Breast epithelium (tissue), 4 donors: Measurements from ENCODE around the gene POLR2M. TPM values are rescaled to one million over a fixed set of nuclear protein-coding genes. Genes with fewer than 3 reads are reported as not detected.
A peak's percentile ranks its signal among the peaks of the same experiment; 100 is the strongest.

Source experiments
- DNase-seq, 2 donors: peaks; one replicate each; pipeline ENCODE4 v3.0.0-alpha.2; 2019; ENCODE audit warnings: low spot score in 2 of 2
- H3K27ac ChIP-seq, 2 donors: fragments of 200-600 bp; sonication (generic) in 1 of 2; one replicate each; pipeline ENCODE4 v1.5.1; 2016 to 2019; ENCODE audit warnings: mild to moderate bottlenecking in 1 of 2
- H3K27me3 ChIP-seq, 2 donors: fragments of 200-600 bp; sonication (generic) in 1 of 2; one replicate each; pipeline versions ENCODE4 v1.5.1 to v1.6.0; 2017 to 2019; ENCODE audit warnings: control low read depth in 1 of 2, mild to moderate bottlenecking in 1 of 2
- H3K36me3 ChIP-seq: fragments of 200-600 bp; one replicate; pipeline ENCODE4 v1.5.1; 2019
- H3K4me1 ChIP-seq, 2 donors: fragments of 200-600 bp; sonication (generic); one replicate each; pipeline ENCODE4 v1.5.1; 2016 to 2019; ENCODE audit warnings: control low read depth in 1 of 2
- H3K4me3 ChIP-seq, 3 donors: fragments of 200-600 bp; sonication (generic); 1 replicate in 2 of 3; 2 replicates in 1 of 3; pipeline ENCODE4 v1.5.1; 2016 to 2019; ENCODE audit warnings: mild to moderate bottlenecking in 3 of 3, moderate library complexity in 2 of 3
- H3K9me3 ChIP-seq, 2 donors: fragments of 200-600 bp; sonication (generic) in 1 of 2; one replicate each; pipeline ENCODE4 v1.5.1; 2016 to 2019; ENCODE audit warnings: control low read depth in 1 of 2
- CTCF ChIP-seq, 3 donors: fragments of 450-650 bp; IDR thresholded peaks; one replicate each; pipeline ENCODE4 v1.5.1; 2016 to 2017; ENCODE audit warnings: antibody characterized with exemption in 3 of 3, mild to moderate bottlenecking in 3 of 3, moderate library complexity in 3 of 3
- POLR2A ChIP-seq: fragments of 450-650 bp; IDR thresholded peaks from one replicate; pipeline ENCODE4 v1.6.1; 2016; ENCODE audit warnings: antibody characterized with exemption, mild to moderate bottlenecking, moderate library complexity
- POLR2AphosphoS5 ChIP-seq, 3 donors: sonication (generic); formaldehyde crosslinking; IDR thresholded peaks; one replicate each; pipeline ENCODE4 v1.6.1; 2017; ENCODE audit warnings: antibody characterized with exemption in 3 of 3
- intact Hi-C: fragments of 100-400 bp; cut with DNase I; formaldehyde crosslinking; loops from one replicate; pipeline ENCODE4 v1.15.1; 2023; ENCODE audit warnings: low total_unique reads
- total RNA-seq, 3 donors: library from RNA; depleted of rRNA; stranded (reverse); fragments of >200 nt; gene quantifications; one replicate each; pipeline ENCODE4 v1.1.0, GENCODE V29; 2016

Gene POLR2M
- total RNA-seq, 3 donors from 2014 or later: 63.5 to 194 (median 126) TPM

DNA sequence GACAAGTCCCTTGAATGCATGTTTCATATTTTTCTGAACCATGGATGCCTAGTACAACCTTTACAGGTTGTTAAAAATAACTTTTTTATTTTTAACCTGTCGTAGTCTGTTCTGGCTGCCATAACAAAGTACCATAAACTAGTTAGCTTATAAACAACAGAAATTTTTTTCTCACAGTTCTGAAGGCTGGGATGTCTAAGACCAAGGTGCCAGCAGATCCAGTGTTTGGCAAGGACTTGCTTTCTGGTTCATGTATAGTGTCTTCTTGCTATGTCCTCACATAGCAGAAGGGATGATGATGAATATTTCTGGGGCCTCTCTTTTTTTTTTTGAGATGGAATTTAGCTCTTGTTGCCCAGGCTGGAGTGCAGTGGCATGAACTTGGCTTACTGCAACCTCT, 23.0 kb upstream of the POLR2M start:
- TF ChIP-seq POLR2AphosphoS5 (IDR thresholded peaks at IDR 0.05) (no peak), POLR2A (no peak), CTCF (IDR thresholded peaks at IDR 0.05) (no peak)
- intact Hi-C loops: no loop called here
- H3K27ac ChIP-seq: no peak overlapping the region
- H3K4me1 ChIP-seq: no peaks in the 10 kb centered on the region
- H3K36me3 ChIP-seq: no peaks in the 10 kb centered on the region
- H3K27me3 ChIP-seq: no peaks in the 10 kb centered on the region
- no peaks in the 10 kb centered on the region for H3K9me3 ChIP-seq
- DNase-seq: no peak
- no peak overlapping the region for H3K4me3 ChIP-seq

GRCh38 chr15:57684491-57685151, 21.9 kb upstream of the POLR2M start:
- intact Hi-C loops: no loop called here
- TF ChIP-seq CTCF (IDR thresholded peaks at IDR 0.05) (no peak), POLR2A (no peak), POLR2AphosphoS5 (IDR thresholded peaks at IDR 0.05) (no peak)
- H3K9me3 ChIP-seq: no peaks in the 10 kb centered on the region
- H3K27ac ChIP-seq: no peak overlapping the region
- no peak for DNase-seq
- no peaks in the 10 kb centered on the region for H3K4me1 ChIP-seq
- H3K27me3 ChIP-seq: no peaks in the 10 kb centered on the region
- H3K4me3 ChIP-seq: no peak overlapping the region
- H3K36me3 ChIP-seq: no peaks in the 10 kb centered on the region

GRCh38 chr15:57685306-57686095, 21.0 kb upstream of the POLR2M start:
- Histone ChIP-seq H3K9me3 (no peaks in the 10 kb centered on the region), H3K27ac (peak overlapping the region in 1 of 2 donors; percentile 63), H3K4me3 (no peak overlapping the region), H3K36me3 (no peaks in the 10 kb centered on the region), H3K4me1 (no peaks in the 10 kb centered on the region), H3K27me3 (no peaks in the 10 kb centered on the region)
- TF ChIP-seq POLR2AphosphoS5 (IDR thresholded peaks at IDR 0.05) (no peak), CTCF (IDR thresholded peaks at IDR 0.05) (no peak), POLR2A (no peak)
- intact Hi-C loops: no loop called here
- DNase-seq: no peak

- no peaks in the 10 kb centered on the region for H3K36me3 ChIP-seq
- intact Hi-C loops: no loop called here
- H3K4me1 ChIP-seq: no peaks in the 10 kb centered on the region
- DNase-seq: no peak
- H3K4me3 ChIP-seq: no peak overlapping the region
- TF ChIP-seq CTCF (IDR thresholded peaks at IDR 0.05) (no peak), POLR2A (no peak), POLR2AphosphoS5 (IDR thresholded peaks at IDR 0.05) (no peak)
- no peaks in the 10 kb centered on the region for H3K9me3 ChIP-seq
- H3K27ac ChIP-seq: no peak overlapping the region
- H3K27me3 ChIP-seq: no peaks in the 10 kb centered on the region
Measured at GRCh38 chr15:57686657-57687056, 19.9 kb upstream of the POLR2M start.

GRCh38 chr15:57690341-57690966, 16.1 kb upstream of the POLR2M start:
- no peak overlapping the region for H3K27ac ChIP-seq

More at GRCh38 chr15:57690341-57690966, 16.1 kb upstream of the POLR2M start:
- no peaks in the 10 kb centered on the region for H3K4me1 ChIP-seq
- H3K9me3 ChIP-seq: no peaks in the 10 kb centered on the region
- no peaks in the 10 kb centered on the region for H3K36me3 ChIP-seq
- intact Hi-C loops: no loop called here
- H3K27me3 ChIP-seq: no peaks in the 10 kb centered on the region
- H3K4me3 ChIP-seq: no peak overlapping the region
- no peak for DNase-seq
- TF ChIP-seq CTCF (IDR thresholded peaks at IDR 0.05): no peak
- no peak for TF ChIP-seq POLR2A
- TF ChIP-seq POLR2AphosphoS5 (IDR thresholded peaks at IDR 0.05): no peak
